GM19452 (cell line): ENCODE data around the gene TSPAN11.

Experiments
- ATAC-seq: cut with Tn5 transposase; IDR thresholded peaks from one replicate; pipeline ENCODE4 v1.9.1; 2021; ENCODE audit not compliant: unreplicated experiment

The TSPAN11 gene

DNA sequence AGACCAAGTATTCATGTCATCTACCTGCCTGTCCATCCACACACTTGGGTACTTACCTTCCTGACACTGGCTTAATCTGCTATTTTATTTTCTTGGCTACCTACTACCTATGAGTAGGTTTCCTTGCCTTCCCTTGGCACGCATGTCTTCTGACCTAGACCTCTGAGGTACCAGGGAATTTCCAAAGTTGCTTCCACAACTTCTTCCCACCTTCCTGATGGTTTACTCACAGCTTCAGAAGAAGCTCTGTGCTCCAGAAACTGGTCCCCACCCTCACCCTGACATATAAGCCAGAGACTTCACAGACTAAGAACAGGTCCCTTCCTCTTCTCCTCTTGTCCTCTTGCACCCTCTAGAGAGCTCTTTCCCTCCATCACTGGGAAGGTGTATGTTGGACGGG, 111.4 kb downstream of the TSPAN11 start:
- no peak for ATAC-seq

DNA sequence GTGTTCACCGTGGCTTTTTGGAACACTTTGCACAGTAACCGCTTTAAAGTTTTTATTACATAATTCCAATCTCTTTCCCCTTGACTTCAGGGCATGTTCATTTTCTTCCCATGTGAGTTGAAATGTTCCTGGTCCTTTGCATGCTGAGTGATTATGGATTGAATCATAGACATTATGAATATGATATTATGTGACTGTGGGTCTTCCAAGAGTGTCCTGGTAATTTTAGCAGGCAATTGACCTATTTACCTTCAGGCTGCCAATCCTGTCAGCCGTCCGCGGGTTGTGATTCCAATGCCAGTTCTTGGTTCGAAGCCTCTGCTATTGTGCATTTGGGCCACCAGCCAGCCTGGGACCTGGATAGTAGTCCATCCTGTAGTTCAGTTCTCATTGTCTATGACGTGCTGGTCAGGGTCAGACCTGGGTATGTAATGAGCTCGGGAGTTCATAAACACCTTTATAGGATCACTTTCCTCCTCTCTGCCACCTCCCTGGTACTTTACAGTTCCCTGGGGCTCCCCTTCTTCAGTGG, 114.6 kb downstream of the TSPAN11 start:
- ATAC-seq, result no peak
